ENCODE data around the gene ITGA2B. TPM values are rescaled to one million over a fixed set of nuclear protein-coding genes. Genes with fewer than 3 reads are reported as not detected.

The ITGA2B gene
- total and polyA plus RNA-seq, 2 of the 4 experiments (the other 2 are of a cell fraction), result under 0.01 to 0.26 TPM

GRCh38 chr17:44396946-44397345, 7.5 kb upstream of the ITGA2B start:
- no TSS peak for BruUV-seq (replicated peaks)
- H3K18ac ChIP-seq (ENCODE audit: low read depth, low read length), result no peak overlapping the region
- peaks cover 3% of the 10 kb centered on the region for H4K20me1 ChIP-seq (ENCODE audit: insufficient read depth, low read length)
- H3K4me1 ChIP-seq (ENCODE audit: control insufficient read depth, insufficient read depth, low read length), result no peaks in the 10 kb centered on the region
- no peak overlapping the region for H4K5ac ChIP-seq (ENCODE audit: low read depth, low read length)
- peaks cover 45% of the 10 kb centered on the region for H3K36me3 ChIP-seq (ENCODE audit: control insufficient read depth, insufficient read depth, low read length)
- no peak overlapping the region for H3K4me2 ChIP-seq (ENCODE audit: low read depth, low read length)
- peaks cover 0 to 28% of the 10 kb centered on the region in 2 experiments; a peak in 2 of 4 replicates for H3K79me1 ChIP-seq (ENCODE audit: low read depth in 1 of 2, low read length in 2 of 2)
- dilution Hi-C loops (cut with HindIII; ENCODE audit: low sequenced_read_pairs, unreplicated experiment) (no loop called here), in situ Hi-C loops (cut with MboI; ENCODE audit: low sequenced_read_pairs) (no loop called here), intact Hi-C loops (cut with micrococcal nuclease) (no loop called here)
- no peaks in the 10 kb centered on the region for H3K9me3 ChIP-seq (ENCODE audit: control insufficient read depth, insufficient read depth, low read length)
- H2BK5ac ChIP-seq (ENCODE audit: low read depth, low read length, poor library complexity, severe bottlenecking), result no peak overlapping the region
- no peak overlapping the region for H3K4ac ChIP-seq (ENCODE audit: low read depth, low read length)
- no peak overlapping the region for H2BK120ac ChIP-seq (ENCODE audit: low read depth, low read length)
- CTCF ChIA-PET, result interaction anchor here (1.3 to 1.6 kb wide), 2 partner anchors 126 to 127 kb away, joined by 3 to 4 read pairs; no protein-coding TSS in a partner anchor
- H4K8ac ChIP-seq (ENCODE audit: low read depth in 2 of 2, low read length in 2 of 2), result no peak overlapping the region
- no peaks in the 10 kb centered on the region for H3K27me3 ChIP-seq (ENCODE audit: control insufficient read depth, insufficient read depth, low read length)
- no peak overlapping the region for H3K9ac ChIP-seq (ENCODE audit: low read depth, low read length)
- POLR2A ChIA-PET (ENCODE audit: unreplicated experiment), result no interaction called here
- H3K4me3 ChIP-seq (ENCODE audit: insufficient read depth, low read depth, low read length), result no peak overlapping the region
- TF ChIP-seq BHLHE40 (IDR thresholded peaks at IDR 0.05; ENCODE audit: low read depth, low read length), result no peak
- no peak for TF ChIP-seq RCOR1 (IDR thresholded peaks at IDR 0.05; ENCODE audit: insufficient replicate concordance, low read length)
- no peak for TF ChIP-seq MAZ (IDR thresholded peaks at IDR 0.05; ENCODE audit: borderline replicate concordance, low read depth, low read length)
- no peak for TF ChIP-seq MAFK (IDR thresholded peaks at IDR 0.05; ENCODE audit: low read depth, low read length)
- no peak for TF ChIP-seq FOS (IDR thresholded peaks at IDR 0.05; ENCODE audit: low read depth, low read length)
- no peak for TF ChIP-seq SMC3 (IDR thresholded peaks at IDR 0.05; ENCODE audit: low read depth, low read length)
- TF ChIP-seq, protein P1, sequence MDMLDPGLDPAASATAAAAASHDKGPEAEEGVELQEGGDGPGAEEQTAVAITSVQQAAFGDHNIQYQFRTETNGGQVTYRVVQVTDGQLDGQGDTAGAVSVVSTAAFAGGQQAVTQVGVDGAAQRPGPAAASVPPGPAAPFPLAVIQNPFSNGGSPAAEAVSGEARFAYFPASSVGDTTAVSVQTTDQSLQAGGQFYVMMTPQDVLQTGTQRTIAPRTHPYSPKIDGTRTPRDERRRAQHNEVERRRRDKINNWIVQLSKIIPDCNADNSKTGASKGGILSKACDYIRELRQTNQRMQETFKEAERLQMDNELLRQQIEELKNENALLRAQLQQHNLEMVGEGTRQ (IDR thresholded peaks at IDR 0.05; ENCODE audit: low read depth, low read length), result no peak
- no peak for TF ChIP-seq MXI1 (IDR thresholded peaks at IDR 0.05; ENCODE audit: borderline replicate concordance, low read depth, low read length)
- TF ChIP-seq RFX5 (IDR thresholded peaks at IDR 0.05; ENCODE audit: low read depth, low read length), result no peak
- TF ChIP-seq RAD21 (IDR thresholded peaks at IDR 0.05; ENCODE audit: low read length), result no peak
- TF ChIP-seq POLR2A (IDR thresholded peaks at IDR 0.05; ENCODE audit: low read depth, low read length), result no peak
- no CpG with 5 or more reads among the region's 5 CpGs for WGBS, 2 experiments (ENCODE audit: extremely low coverage in 2 of 2, insufficient read length in 1 of 2)
- no peak overlapping the region for H3K56ac ChIP-seq (ENCODE audit: extremely low read depth, insufficient read depth, low read length)
- peaks cover 8% of the 10 kb centered on the region for H3K9me1 ChIP-seq (ENCODE audit: insufficient read depth, low read length)
- H3K23ac ChIP-seq (ENCODE audit: low read depth, low read length), result no peak overlapping the region
- H2AFZ ChIP-seq (replicated peaks; ENCODE audit: low read length, poor library complexity), result no peak overlapping the region
- ATAC-seq (ENCODE audit: low read depth), result no peak
- no peak for DNase-seq
- no peak overlapping the region for H3K14ac ChIP-seq (replicated peaks; ENCODE audit: low read depth, low read length)
- no peak overlapping the region for H2BK20ac ChIP-seq (ENCODE audit: low read depth, low read length)
- H2BK15ac ChIP-seq (ENCODE audit: low read depth, low read length), result no peak overlapping the region
- no peak overlapping the region for H2AK5ac ChIP-seq (ENCODE audit: low read depth, low read length)
- no peak overlapping the region for H4K91ac ChIP-seq (ENCODE audit: insufficient read depth, low read depth, low read length)
- no peak overlapping the region for H2AK9ac ChIP-seq (replicated peaks; ENCODE audit: low read depth, low read length, poor library complexity)
- H3K27ac ChIP-seq (ENCODE audit: insufficient read depth, low read length), result no peak overlapping the region
